Activated T-cell treated with anti-CD3 and anti-CD28 coated beads, Interleukin-2, amount 50 U/mL, for 24 hours (primary cell): ENCODE results near the gene CYTH3.
"Not testable (repeated sequence)": the region's sequence is repeated elsewhere in the genome, so short reads cannot be mapped to it uniquely, and the experiment has no call there.

ENCODE experiments used
- DNase-seq: peaks from one replicate; pipeline ENCODE4 v3.0.0-alpha.2; 2020
- H3K27ac Mint-ChIP-seq: 2 replicates; pipeline ENCODE4 v1.8.0; 2020; ENCODE audit warnings: mild to moderate bottlenecking, mixed read lengths
- H3K27me3 Mint-ChIP-seq: 2 replicates; pipeline ENCODE4 v1.8.0; 2020; ENCODE audit warnings: mixed read lengths
- H3K36me3 Mint-ChIP-seq: 2 replicates; pipeline ENCODE4 v1.8.0; 2020; ENCODE audit warnings: low read depth, mixed read lengths
- H3K4me1 Mint-ChIP-seq: 2 replicates; pipeline ENCODE4 v1.8.0; 2020; ENCODE audit warnings: low read depth, mixed read lengths
- H3K4me3 Mint-ChIP-seq: 2 replicates; pipeline ENCODE4 v1.8.0; 2020; ENCODE audit warnings: mild to moderate bottlenecking, moderate library complexity, mixed read lengths
- H3K9me3 Mint-ChIP-seq: 2 replicates; pipeline ENCODE4 v1.8.0; 2020; ENCODE audit warnings: mixed read lengths

Gene CYTH3

DNA sequence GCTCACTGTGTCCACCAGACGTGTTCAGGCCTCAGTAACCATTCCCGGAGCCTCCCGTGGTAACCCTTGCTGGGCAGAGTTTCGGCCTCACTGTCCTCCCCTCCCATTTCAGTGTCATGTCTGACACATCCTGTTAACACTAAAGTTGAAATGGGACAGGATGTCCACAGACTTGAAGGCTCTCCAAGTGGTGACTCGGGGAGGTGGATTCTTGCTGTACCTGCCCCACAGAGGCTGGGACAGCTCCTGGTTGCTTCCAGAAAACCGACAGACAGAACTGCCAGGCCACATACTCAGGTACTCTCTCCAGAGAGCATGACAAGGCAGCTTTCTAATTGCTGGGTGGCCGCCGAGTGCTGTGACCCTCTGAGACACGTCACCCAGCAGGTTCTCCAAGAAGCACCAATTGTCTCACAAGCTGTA is 17.9 kb upstream of the CYTH3 start:
- no peak for DNase-seq
- Mint-ChIP-seq H3K36me3 (no peaks in the 10 kb centered on the region), H3K27ac (no peak overlapping the region), H3K4me1 (peaks cover 6% of the 10 kb centered on the region), H3K4me3 (no peak overlapping the region), H3K9me3 (no peaks in the 10 kb centered on the region), H3K27me3 (no peaks in the 10 kb centered on the region)

- Mint-ChIP-seq H3K9me3 (no peaks in the 10 kb centered on the region), H3K27ac (no peak overlapping the region), H3K4me1 (peaks cover 1% of the 10 kb centered on the region), H3K27me3 (no peaks in the 10 kb centered on the region), H3K4me3 (no peak overlapping the region), H3K36me3 (no peaks in the 10 kb centered on the region)
- DNase-seq, result no peak
Observed at GRCh38 chr7:6288270-6288860, 15.9 kb upstream of the CYTH3 start.

- DNase-seq, result no peak
- H3K4me3 Mint-ChIP-seq, result no peak overlapping the region
- no peak overlapping the region for H3K27ac Mint-ChIP-seq
- peaks cover 1% of the 10 kb centered on the region for H3K4me1 Mint-ChIP-seq
- H3K27me3 Mint-ChIP-seq, result no peaks in the 10 kb centered on the region
- H3K36me3 Mint-ChIP-seq, result no peaks in the 10 kb centered on the region
- H3K9me3 Mint-ChIP-seq, result no peaks in the 10 kb centered on the region
Observed at GRCh38 chr7:6286486-6286885, 14.1 kb upstream of the CYTH3 start.

DNA sequence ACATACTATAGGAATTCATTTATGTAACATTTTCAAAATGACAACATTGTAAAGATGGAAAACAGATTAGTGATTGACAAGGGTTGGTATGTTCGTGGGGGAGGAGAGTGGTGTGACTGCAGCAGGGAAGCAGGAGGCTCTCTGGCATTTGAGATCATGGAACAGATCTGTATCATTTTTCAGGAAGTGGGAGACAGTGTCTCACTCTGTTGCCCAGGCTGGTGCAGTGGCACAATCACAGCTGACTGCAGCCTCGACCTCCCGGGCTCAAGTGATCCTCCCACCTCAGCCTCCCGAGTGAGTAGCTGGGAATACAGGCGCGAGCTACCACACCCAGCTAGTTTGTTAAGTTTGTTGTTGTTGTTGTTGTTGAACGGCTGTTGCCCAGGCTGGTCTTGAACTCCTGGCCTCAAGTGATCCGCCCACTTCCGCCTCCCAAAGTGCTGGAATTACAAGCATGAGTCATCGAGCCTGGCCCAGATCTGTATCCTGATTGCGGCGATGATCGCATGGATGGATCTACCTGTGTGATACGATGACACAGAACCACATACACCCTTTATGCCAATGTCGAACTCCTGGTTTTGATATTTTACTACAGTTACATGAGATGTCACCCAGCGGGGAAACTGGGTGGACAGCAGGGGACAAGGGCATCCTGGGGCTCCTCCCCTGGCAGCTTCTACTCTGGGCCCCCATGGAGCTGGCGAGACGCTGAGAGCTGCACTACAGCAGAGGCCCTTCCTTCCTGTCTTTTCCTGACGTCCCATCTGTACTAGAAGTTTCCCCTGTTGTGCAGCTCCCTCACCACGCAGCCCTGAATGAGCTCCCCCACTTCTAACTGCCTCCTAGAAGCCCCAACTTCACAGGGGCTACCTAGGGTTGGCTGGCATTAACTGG is 12.3 kb upstream of the CYTH3 start:
- Mint-ChIP-seq H3K27ac (no peak overlapping the region), H3K4me1 (peaks cover 1% of the 10 kb centered on the region), H3K9me3 (no peaks in the 10 kb centered on the region), H3K36me3 (no peaks in the 10 kb centered on the region), H3K4me3 (no peak overlapping the region), H3K27me3 (no peaks in the 10 kb centered on the region)
- DNase-seq, result no peak

DNA sequence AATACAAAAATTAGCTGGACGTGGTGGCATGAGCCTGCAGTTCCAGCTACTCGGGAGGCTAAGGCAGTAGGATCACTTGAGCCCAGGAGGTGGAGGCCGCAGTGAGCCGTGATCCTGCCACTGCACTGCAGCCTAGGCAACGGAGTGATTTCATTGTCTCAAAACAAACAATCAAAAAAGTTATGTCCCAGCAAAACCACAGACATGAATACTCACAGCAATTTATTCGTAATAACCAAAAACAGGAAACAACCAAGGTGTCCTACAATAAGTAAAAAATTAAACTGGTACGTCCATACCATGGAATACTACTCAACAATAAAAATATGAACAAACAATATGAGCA is 11.6 kb upstream of the CYTH3 start:
- no peaks in the 10 kb centered on the region for H3K36me3 Mint-ChIP-seq
- DNase-seq, result no peak
- no peak overlapping the region for H3K4me3 Mint-ChIP-seq
- H3K4me1 Mint-ChIP-seq, result peaks cover 1% of the 10 kb centered on the region
- H3K9me3 Mint-ChIP-seq, result no peaks in the 10 kb centered on the region
- no peaks in the 10 kb centered on the region for H3K27me3 Mint-ChIP-seq
- no peak overlapping the region for H3K27ac Mint-ChIP-seq

DNA sequence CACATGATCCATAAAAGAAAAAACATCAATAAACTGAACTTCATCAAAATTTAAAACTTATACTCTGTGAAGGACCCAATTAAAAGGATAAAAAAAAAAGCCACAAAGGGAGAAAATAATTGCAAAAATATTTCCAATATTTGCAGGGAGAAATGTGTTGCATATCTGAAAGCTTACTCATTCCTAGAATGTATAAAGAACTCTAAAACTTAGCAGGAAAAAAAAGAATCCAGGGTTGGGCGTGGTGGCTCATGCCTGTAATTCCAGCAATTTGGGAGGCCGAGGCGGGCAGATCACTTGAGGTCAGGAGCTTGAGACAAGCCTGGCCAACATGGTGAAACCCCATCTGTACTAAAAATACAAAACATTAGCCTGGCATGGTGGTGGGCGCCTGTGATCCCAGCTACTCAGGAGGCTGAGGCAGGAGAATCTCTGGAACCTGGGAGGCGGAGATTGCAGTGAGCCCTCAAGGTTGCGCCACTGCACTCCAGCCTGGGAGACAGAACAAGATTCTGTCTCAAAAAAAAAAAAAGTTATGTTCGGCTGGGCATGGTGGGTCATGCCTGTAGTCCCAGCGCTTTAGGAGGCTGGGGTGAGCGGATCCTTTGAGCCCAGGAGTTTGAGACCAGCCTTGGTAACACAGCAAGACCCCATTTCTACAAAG is 11.1 kb upstream of the CYTH3 start:
- not testable (repeated sequence) for H3K36me3 Mint-ChIP-seq, H3K27me3 Mint-ChIP-seq, H3K9me3 Mint-ChIP-seq, DNase-seq, H3K4me3 Mint-ChIP-seq, H3K27ac Mint-ChIP-seq, H3K4me1 Mint-ChIP-seq

DNA sequence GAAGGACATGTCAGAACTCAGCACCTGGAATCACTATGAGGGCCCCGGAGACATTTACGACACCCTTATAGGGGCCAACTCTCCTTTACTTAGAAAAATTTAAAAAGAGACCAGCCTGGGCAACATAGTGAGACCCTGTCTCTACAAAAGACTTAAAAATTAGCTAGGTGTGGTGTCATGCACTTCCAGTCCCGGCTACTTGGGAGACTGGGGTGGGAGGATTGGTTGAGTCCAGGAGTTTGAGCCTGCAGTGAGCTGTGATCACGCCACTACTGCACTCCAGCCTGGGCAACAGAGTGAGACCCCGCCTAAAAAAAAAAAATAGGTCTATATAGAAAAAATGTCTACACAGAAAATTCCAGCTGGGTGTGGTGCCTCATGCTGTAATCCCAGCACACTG is 7.5 kb upstream of the CYTH3 start:
- Mint-ChIP-seq H3K4me3 (no peak overlapping the region), H3K9me3 (no peaks in the 10 kb centered on the region), H3K27me3 (no peaks in the 10 kb centered on the region), H3K27ac (no peak overlapping the region), H3K4me1 (peaks cover 1% of the 10 kb centered on the region), H3K36me3 (no peaks in the 10 kb centered on the region)
- DNase-seq, result no peak

- DNase-seq, result no peak
- no peaks in the 10 kb centered on the region for H3K9me3 Mint-ChIP-seq
- no peak overlapping the region for H3K4me3 Mint-ChIP-seq
- no peaks in the 10 kb centered on the region for H3K36me3 Mint-ChIP-seq
- no peaks in the 10 kb centered on the region for H3K27me3 Mint-ChIP-seq
- peaks cover under 1% of the 10 kb centered on the region for H3K4me1 Mint-ChIP-seq
- no peak overlapping the region for H3K27ac Mint-ChIP-seq
Observed at GRCh38 chr7:6279341-6279740, 6.9 kb upstream of the CYTH3 start.

- H3K4me1 Mint-ChIP-seq, result no peaks in the 10 kb centered on the region
- H3K36me3 Mint-ChIP-seq, result no peaks in the 10 kb centered on the region
- H3K4me3 Mint-ChIP-seq, result no peak overlapping the region
- H3K27me3 Mint-ChIP-seq, result no peaks in the 10 kb centered on the region
- no peak for DNase-seq
- H3K27ac Mint-ChIP-seq, result no peak overlapping the region
- H3K9me3 Mint-ChIP-seq, result no peaks in the 10 kb centered on the region
Observed at GRCh38 chr7:6278749-6279310, 6.4 kb upstream of the CYTH3 start.

GRCh38 chr7:6277476-6277875 is 5.1 kb upstream of the CYTH3 start:
- DNase-seq, result no peak
- peaks cover 3% of the 10 kb centered on the region for H3K4me1 Mint-ChIP-seq
- no peaks in the 10 kb centered on the region for H3K9me3 Mint-ChIP-seq
- no peaks in the 10 kb centered on the region for H3K36me3 Mint-ChIP-seq
- H3K27ac Mint-ChIP-seq, result no peak overlapping the region
- no peaks in the 10 kb centered on the region for H3K27me3 Mint-ChIP-seq
- no peak overlapping the region for H3K4me3 Mint-ChIP-seq

- H3K4me1 Mint-ChIP-seq, result peaks cover 3% of the 10 kb centered on the region
- H3K27me3 Mint-ChIP-seq, result peaks cover under 1% of the 10 kb centered on the region
- no peak for DNase-seq
- H3K9me3 Mint-ChIP-seq, result no peaks in the 10 kb centered on the region
- H3K27ac Mint-ChIP-seq, result no peak overlapping the region
- H3K36me3 Mint-ChIP-seq, result no peaks in the 10 kb centered on the region
- no peak overlapping the region for H3K4me3 Mint-ChIP-seq
Observed at GRCh38 chr7:6276911-6277408, 4.5 kb upstream of the CYTH3 start.

- Mint-ChIP-seq H3K4me1 (peaks cover 18% of the 10 kb centered on the region), H3K27me3 (peaks cover 19% of the 10 kb centered on the region), H3K36me3 (peaks cover 3% of the 10 kb centered on the region), H3K27ac (no peak overlapping the region), H3K4me3 (no peak overlapping the region), H3K9me3 (no peaks in the 10 kb centered on the region)
- no peak for DNase-seq
Observed at GRCh38 chr7:6274743-6275142, 2.3 kb upstream of the CYTH3 start.

- H3K4me3 Mint-ChIP-seq, result no peak overlapping the region
- DNase-seq, result no peak
- H3K4me1 Mint-ChIP-seq, result peaks cover 18% of the 10 kb centered on the region
- H3K9me3 Mint-ChIP-seq, result no peaks in the 10 kb centered on the region
- peaks cover 3% of the 10 kb centered on the region for H3K36me3 Mint-ChIP-seq
- H3K27me3 Mint-ChIP-seq, result peaks cover 26% of the 10 kb centered on the region
- no peak overlapping the region for H3K27ac Mint-ChIP-seq
Observed at GRCh38 chr7:6273917-6274630, 1.6 kb upstream of the CYTH3 start.

- DNase-seq, result no peak
- no peak overlapping the region for H3K27ac Mint-ChIP-seq
- peaks cover 26% of the 10 kb centered on the region for H3K27me3 Mint-ChIP-seq
Observed at GRCh38 chr7:6273380-6273837, 985 bp upstream of the CYTH3 start.

More at GRCh38 chr7:6273380-6273837, 985 bp upstream of the CYTH3 start:
- H3K4me3 Mint-ChIP-seq, result peak overlapping the region; percentile 41
- H3K36me3 Mint-ChIP-seq, result peaks cover 3% of the 10 kb centered on the region
- H3K9me3 Mint-ChIP-seq, result no peaks in the 10 kb centered on the region
- peaks cover 18% of the 10 kb centered on the region for H3K4me1 Mint-ChIP-seq
